Endothelial cell of umbilical vein (primary cell): Measurements from ENCODE around the gene SLC25A17. TPM values are rescaled to one million over a fixed set of nuclear protein-coding genes. Genes with fewer than 3 reads are reported as not detected.

ENCODE experiments used
- BruUV-seq: library from RNA; stranded (reverse); fragments of 400-500 nt; replicated peaks from 2 replicates; lab custom pipeline; 2021; lab: Mats Ljungman, UMichigan
- CTCF ChIA-PET: fragments of 300-600, 350-600 bp; sonication (Branson Sonifier 250); formaldehyde crosslinking; loops from one replicate; lab custom pipeline; 2021; ENCODE audit warnings: antibody characterized with exemption, inconsistent platforms; lab: Charles Lee
- POLR2A ChIA-PET: fragments of 300-600, 350-600 bp; sonication (Branson Sonifier 250); formaldehyde crosslinking; loops from one replicate; lab custom pipeline; 2021; ENCODE audit warnings: antibody characterized with exemption, inconsistent platforms; lab: Charles Lee
- DNase-seq: peaks from one replicate; pipeline ENCODE4 v3.0.0-alpha.2; 2011; ENCODE audit warnings: low read depth, low spot score
- FAIRE-seq: peaks from 2 replicates; lab custom pipeline; 2011; peaks lifted over from hg19 to GRCh38; lab: Jason Lieb, UNC
- H2AFZ ChIP-seq: 2 replicates; pipeline ENCODE4 v1.6.0; 2012; ENCODE audit warnings: low read depth, low read length, control low read depth, inconsistent platforms
- H3K27ac ChIP-seq: 2 replicates; pipeline ENCODE4 v1.5.1; 2011; ENCODE audit warnings: low read depth, mild to moderate bottlenecking, control low read depth, low read length, moderate library complexity; ENCODE audit not compliant: insufficient read depth
- H3K27me3 ChIP-seq, 2 experiments: 2 replicates each; pipeline versions ENCODE4 v1.6.0 to v1.6.1; 2011; ENCODE audit warnings: low read length in 2 of 2, mixed read lengths in 1 of 2; ENCODE audit not compliant: control insufficient read depth in 2 of 2, insufficient read depth in 2 of 2
- H3K36me3 ChIP-seq, 2 experiments: 2 replicates in 1 of 2; 3 replicates in 1 of 2; pipeline ENCODE4 v1.5.1; 2011; ENCODE audit warnings: low read length in 2 of 2, mild to moderate bottlenecking in 1 of 2, moderate library complexity in 1 of 2; ENCODE audit not compliant: control insufficient read depth in 2 of 2, insufficient read depth in 2 of 2; ENCODE audit errors: extremely low read depth in 1 of 2
- H3K4me1 ChIP-seq: 3 replicates; pipeline ENCODE4 v1.5.1; 2011; ENCODE audit warnings: mild to moderate bottlenecking, low read length; ENCODE audit not compliant: control insufficient read depth, insufficient read depth; ENCODE audit errors: extremely low read depth
- H3K4me2 ChIP-seq: 2 replicates; pipeline ENCODE4 v1.6.1; 2011; ENCODE audit warnings: low read length, control low read depth, mixed read lengths; ENCODE audit not compliant: insufficient read depth
- H3K4me3 ChIP-seq, 3 experiments: fragments of 200-600 bp in 1 of 3; sonication (generic), shearing (Covaris generic) in 1 of 3; replicated peaks in 1 of 3; 2 replicates each; pipeline ENCODE4 v1.5.1; 2011 to 2016; ENCODE audit warnings: control low read depth in 3 of 3, low read length in 3 of 3, mild to moderate bottlenecking in 2 of 3, inconsistent platforms in 1 of 3, low read depth in 1 of 3, moderate library complexity in 1 of 3; ENCODE audit not compliant: insufficient read depth in 1 of 3
- H3K79me2 ChIP-seq: 2 replicates; pipeline ENCODE4 v1.6.0; 2012; ENCODE audit warnings: low read length, inconsistent platforms; ENCODE audit not compliant: control insufficient read depth, insufficient read depth
- H3K9ac ChIP-seq: replicated peaks from 2 replicates; pipeline ENCODE3; 2011; ENCODE audit warnings: low read length, control low read depth; ENCODE audit not compliant: insufficient read depth; ENCODE audit errors: extremely low read depth
- H3K9me1 ChIP-seq: replicated peaks from 3 replicates; pipeline ENCODE4 v1.6.0; 2011; ENCODE audit warnings: mild to moderate bottlenecking, low read length; ENCODE audit not compliant: control insufficient read depth, insufficient read depth; ENCODE audit errors: extremely low read depth
- H3K9me3 ChIP-seq: replicated peaks from 2 replicates; pipeline ENCODE4 v1.5.1; 2012; ENCODE audit warnings: low read length, inconsistent platforms; ENCODE audit not compliant: control insufficient read depth, insufficient read depth
- H4K20me1 ChIP-seq: replicated peaks from 2 replicates; pipeline ENCODE3; 2011; ENCODE audit warnings: mild to moderate bottlenecking, low read length; ENCODE audit not compliant: control insufficient read depth, insufficient read depth; ENCODE audit errors: extremely low read depth
- CTCF ChIP-seq, 2 donors: IDR thresholded peaks; 1 replicate in 1 of 2; 2 replicates in 1 of 2; pipeline ENCODE4 v1.5.1; 2011; ENCODE audit warnings: low read length in 2 of 2, mild to moderate bottlenecking in 2 of 2, moderate library complexity in 2 of 2, control low read depth in 1 of 2, inconsistent platforms in 1 of 2, low read depth in 1 of 2; ENCODE audit not compliant: insufficient read depth in 1 of 2; ENCODE audit errors: extremely low read depth in 1 of 2
- EZH2 ChIP-seq: IDR thresholded peaks from 2 replicates; pipeline ENCODE4 v1.6.1; 2012; ENCODE audit warnings: borderline replicate concordance, low read depth, mild to moderate bottlenecking, moderate library complexity, low read length, inconsistent platforms; ENCODE audit not compliant: severe bottlenecking
- FOS ChIP-seq: IDR thresholded peaks from 2 replicates; pipeline ENCODE4 v1.6.1; 2011; ENCODE audit warnings: mild to moderate bottlenecking, low read length, moderate library complexity, borderline replicate concordance; ENCODE audit not compliant: insufficient read depth
- GATA2 ChIP-seq: IDR thresholded peaks from 2 replicates; pipeline ENCODE4 v1.7.0; 2011; ENCODE audit warnings: low read depth, mild to moderate bottlenecking, moderate library complexity, mixed read lengths, low read length; ENCODE audit not compliant: insufficient read length, insufficient read depth
- JUN ChIP-seq: IDR thresholded peaks from 2 replicates; pipeline ENCODE4 v1.6.1; 2011; ENCODE audit warnings: borderline replicate concordance, low read depth; ENCODE audit not compliant: insufficient read length, insufficient read depth
- MAX ChIP-seq: IDR thresholded peaks from 2 replicates; pipeline ENCODE4 v1.6.1; 2011; ENCODE audit not compliant: insufficient read depth, insufficient read length
- MYC ChIP-seq: IDR thresholded peaks from one replicate; pipeline ENCODE4 v1.6.1; 2011; ENCODE audit warnings: mild to moderate bottlenecking, low read depth, low read length
- POLR2A ChIP-seq: IDR thresholded peaks from 2 replicates; pipeline ENCODE4 v1.6.1; 2012; ENCODE audit warnings: low read depth, mild to moderate bottlenecking, control low read depth, low read length
- POLR2AphosphoS5 ChIP-seq: IDR thresholded peaks from 2 replicates; pipeline ENCODE4 v1.6.1; 2012; ENCODE audit warnings: low read depth, mild to moderate bottlenecking, control low read depth, low read length, moderate library complexity; ENCODE audit not compliant: insufficient read depth
- dilution Hi-C: fragments of 300-500 bp; cut with MboI; formaldehyde crosslinking; loops from one replicate; pipeline ENCODE4 v1.15.0; 2019; ENCODE audit warnings: low sequenced_read_pairs; ENCODE audit not compliant: extremely low pct_ligation_motif_present
- intact Hi-C: fragments of 100-400 bp; cut with micrococcal nuclease; formaldehyde crosslinking; loops from one replicate; pipeline ENCODE4 v1.10.0; 2022
- polyA plus RNA-seq, 4 experiments: library from polyadenylated mRNA; depleted of rRNA in 3 of 4; stranded (reverse) in 3 of 4; unstranded in 1 of 4; fragments of >200 nt; gene quantifications; 2 replicates each; pipeline versions ENCODE4 v1.2.1 to v1.2.3, GENCODE V29; 2011 to 2012; ENCODE audit warnings: missing spikeins in 1 of 4
- total RNA-seq: library from RNA; stranded (reverse); gene quantifications from 2 replicates; pipeline ENCODE4 v1.2.3, GENCODE V29; 2021

The SLC25A17 gene
- total and polyA plus RNA-seq, 2 donors (not counting 3 experiments of a cell fraction or from before 2014, with no cell fraction given) = 12.2 to 25.8 TPM

GRCh38 chr22:40806711-40807110, 12.4 kb downstream of the SLC25A17 start:
- Histone ChIP-seq H3K4me3 (no peak overlapping the region), H3K79me2 (peaks cover 32% of the 10 kb centered on the region), H3K9me3 (no peaks in the 10 kb centered on the region), H3K27me3 (no peaks in the 10 kb centered on the region), H3K27ac (no peak overlapping the region), H3K9me1 (no peaks in the 10 kb centered on the region), H2AFZ (no peak overlapping the region), H3K4me2 (no peak overlapping the region), H3K36me3 (no peaks in the 10 kb centered on the region), H3K4me1 (peaks cover 16% of the 10 kb centered on the region), H4K20me1 (no peaks in the 10 kb centered on the region), H3K9ac (no peak overlapping the region)
- DNase-seq (no peak), FAIRE-seq (no peak)
- CTCF ChIA-PET = no interaction called here
- no TSS peak for BruUV-seq
- dilution Hi-C loops = no loop called here
- POLR2A ChIA-PET = no interaction called here
- no peak for TF ChIP-seq MYC
- TF ChIP-seq CTCF (IDR thresholded peaks at IDR 0.05; ENCODE audit: extremely low read depth in 1 of 2, insufficient read depth in 1 of 2, low read depth in 1 of 2, low read length in 2 of 2) = no peak
- no peak for TF ChIP-seq EZH2
- no peak for TF ChIP-seq POLR2AphosphoS5
- TF ChIP-seq JUN = no peak
- TF ChIP-seq GATA2 = no peak
- no peak for TF ChIP-seq FOS
- no peak for TF ChIP-seq MAX
- no peak for TF ChIP-seq POLR2A
- intact Hi-C loops = no loop called here
